ENCODE results near the gene KIF5C.

DNA sequence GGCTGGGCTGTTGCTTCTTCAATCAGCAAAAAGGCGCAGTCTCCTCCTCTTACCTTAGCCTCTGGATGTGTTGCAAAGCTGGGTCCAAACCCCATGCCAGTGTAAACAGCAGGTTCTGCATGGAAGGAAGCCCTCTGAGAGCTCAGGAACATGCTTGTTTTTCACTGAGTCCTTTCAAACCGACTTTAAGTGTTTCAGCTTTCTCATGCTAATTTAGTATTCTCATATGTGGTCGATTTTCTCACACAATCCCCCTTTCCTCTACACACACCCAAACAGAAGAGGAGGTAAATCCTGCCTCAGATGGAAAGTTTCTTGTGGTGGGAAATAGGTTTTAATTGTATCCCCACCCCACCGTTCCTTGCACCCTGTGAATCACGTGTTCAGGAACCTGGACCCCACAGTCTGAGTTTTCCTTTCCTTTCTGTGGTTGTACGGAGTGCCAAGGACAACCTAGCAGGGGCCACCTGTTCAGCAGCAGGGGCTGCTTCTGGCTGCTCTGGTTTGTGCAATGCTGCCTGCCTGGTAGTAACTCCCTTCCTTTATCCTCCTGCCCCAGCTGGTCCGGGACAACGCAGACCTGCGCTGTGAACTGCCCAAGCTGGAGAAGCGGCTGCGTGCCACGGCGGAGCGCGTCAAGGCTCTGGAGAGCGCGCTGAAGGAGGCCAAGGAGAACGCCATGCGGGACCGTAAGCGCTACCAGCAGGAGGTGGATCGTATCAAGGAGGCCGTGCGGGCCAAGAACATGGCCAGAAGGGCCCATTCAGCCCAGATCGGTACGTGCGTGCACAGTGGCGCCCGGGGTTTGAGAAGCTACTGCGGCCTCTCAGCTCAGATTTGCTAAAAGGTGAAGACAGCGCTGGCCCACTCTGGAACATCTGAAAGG is 134.8 kb downstream of the KIF5C start:
- TF ChIP-seq EZH2 (IDR thresholded peaks at IDR 0.05; ENCODE audit: insufficient read depth, poor library complexity, severe bottlenecking), result no peak
- TF ChIP-seq EZH2phosphoT487 (IDR thresholded peaks at IDR 0.05; ENCODE audit: insufficient read depth, low read depth), result no peak

Measured in GM23248 (cell line).